ENCODE measurements around the gene KANSL3. TPM values are rescaled to one million over a fixed set of nuclear protein-coding genes. Genes with fewer than 3 reads are reported as not detected.
A peak's percentile ranks its signal among the peaks of the same experiment; 100 is the strongest.

KANSL3 gene
- total and polyA plus RNA-seq, 12 donors, result 22.3 to 58.3 (median 36.6) TPM

DNA sequence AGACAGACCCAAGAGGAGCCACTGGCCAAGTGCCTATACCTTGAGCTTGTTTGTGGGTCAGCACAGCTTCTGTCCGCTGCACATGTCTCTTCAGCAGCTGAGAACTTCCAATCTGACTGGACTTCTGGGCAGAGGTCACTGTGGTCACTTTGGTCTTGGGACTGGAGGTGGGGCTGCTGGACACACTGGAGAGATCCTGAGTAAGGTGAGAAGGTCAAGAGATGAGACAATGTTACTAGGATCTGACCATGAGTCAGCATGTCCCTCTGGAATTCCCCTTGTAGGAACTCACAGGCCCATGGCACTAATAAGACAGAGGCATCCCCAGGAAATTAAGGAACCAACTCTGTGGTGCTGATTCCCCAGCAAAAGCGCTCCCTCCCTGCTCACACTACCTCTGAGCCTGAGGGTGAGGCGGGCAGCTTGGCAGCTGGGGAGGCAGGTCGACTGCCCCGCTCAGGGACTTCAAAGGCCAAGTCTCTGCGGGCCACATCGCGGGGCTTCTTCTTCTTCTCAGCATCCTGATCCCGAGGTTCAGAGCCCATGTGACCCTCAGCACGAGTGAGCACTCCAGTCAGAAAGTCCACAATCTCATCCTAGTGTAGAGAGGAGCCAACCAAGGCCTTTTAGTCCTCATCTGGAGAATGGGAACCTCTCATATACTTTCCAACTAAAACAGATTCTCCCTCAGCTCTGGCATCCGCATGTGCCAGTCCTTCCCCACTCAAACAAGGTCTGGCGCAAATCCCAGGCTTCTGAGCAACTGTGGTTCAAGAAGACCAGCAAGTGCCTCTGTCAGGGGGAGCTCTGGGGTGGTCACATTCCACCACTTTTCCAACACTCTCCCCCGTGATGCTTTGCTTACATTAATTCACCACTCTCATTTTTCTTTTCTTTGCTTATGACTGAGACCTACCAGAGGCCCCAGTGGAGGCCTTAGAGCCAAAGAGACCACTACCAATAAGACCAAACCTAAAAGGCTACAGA, 29.4 kb downstream of the KANSL3 start:
- no peaks in the 10 kb centered on the region for H3K9me3 ChIP-seq (replicated peaks in 1 of 3)
- H3K4me3 ChIP-seq, result no peak overlapping the region
- TF ChIP-seq POLR2A (IDR thresholded peaks at IDR 0.05), result no peak
- TF ChIP-seq, protein P1, sequence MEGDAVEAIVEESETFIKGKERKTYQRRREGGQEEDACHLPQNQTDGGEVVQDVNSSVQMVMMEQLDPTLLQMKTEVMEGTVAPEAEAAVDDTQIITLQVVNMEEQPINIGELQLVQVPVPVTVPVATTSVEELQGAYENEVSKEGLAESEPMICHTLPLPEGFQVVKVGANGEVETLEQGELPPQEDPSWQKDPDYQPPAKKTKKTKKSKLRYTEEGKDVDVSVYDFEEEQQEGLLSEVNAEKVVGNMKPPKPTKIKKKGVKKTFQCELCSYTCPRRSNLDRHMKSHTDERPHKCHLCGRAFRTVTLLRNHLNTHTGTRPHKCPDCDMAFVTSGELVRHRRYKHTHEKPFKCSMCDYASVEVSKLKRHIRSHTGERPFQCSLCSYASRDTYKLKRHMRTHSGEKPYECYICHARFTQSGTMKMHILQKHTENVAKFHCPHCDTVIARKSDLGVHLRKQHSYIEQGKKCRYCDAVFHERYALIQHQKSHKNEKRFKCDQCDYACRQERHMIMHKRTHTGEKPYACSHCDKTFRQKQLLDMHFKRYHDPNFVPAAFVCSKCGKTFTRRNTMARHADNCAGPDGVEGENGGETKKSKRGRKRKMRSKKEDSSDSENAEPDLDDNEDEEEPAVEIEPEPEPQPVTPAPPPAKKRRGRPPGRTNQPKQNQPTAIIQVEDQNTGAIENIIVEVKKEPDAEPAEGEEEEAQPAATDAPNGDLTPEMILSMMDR (IDR thresholded peaks at IDR 0.05), result no peak
- peak in 1 of 7 donors; percentile 38 for DNase-seq
- WGBS, 4 donors, result 81 to 97% (median 93%) methylated on average over 9 to 13 of the region's 13 CpGs
- no peaks in the 10 kb centered on the region for H3K27me3 ChIP-seq
- intact Hi-C loops (cut with DNase I), result no loop called here
- peaks cover 0 to 2% of the 10 kb centered on the region in 2 donors for H3K4me1 ChIP-seq (replicated peaks in 1 of 2)
- H3K27ac ChIP-seq, result peak overlapping the region in 2 of 5 donors; percentile 10 to 32
- H3K36me3 ChIP-seq (replicated peaks in 1 of 2), result peaks cover 0 to 98% of the 10 kb centered on the region in 2 donors

GRCh38 chr2:96604104-96604503, 34.0 kb downstream of the KANSL3 start:
- WGBS, 4 donors, result 87 to 92% (median 90%) methylated on average over 2 of the region's 2 CpGs
- Histone ChIP-seq H3K27ac (no peak overlapping the region), H3K27me3 (no peaks in the 10 kb centered on the region), H3K4me1 (replicated peaks in 1 of 2) (peaks cover 0 to 2% of the 10 kb centered on the region in 2 donors), H3K4me3 (no peak overlapping the region), H3K9me3 (replicated peaks in 1 of 3) (no peaks in the 10 kb centered on the region), H3K36me3 (replicated peaks in 1 of 2) (peaks cover 0 to 96% of the 10 kb centered on the region in 2 donors)
- DNase-seq, result no peak
- TF ChIP-seq POLR2A (IDR thresholded peaks at IDR 0.05), result no peak
- TF ChIP-seq, protein P1 (IDR thresholded peaks at IDR 0.05), result no peak
- intact Hi-C loops (cut with DNase I), result no loop called here

DNA sequence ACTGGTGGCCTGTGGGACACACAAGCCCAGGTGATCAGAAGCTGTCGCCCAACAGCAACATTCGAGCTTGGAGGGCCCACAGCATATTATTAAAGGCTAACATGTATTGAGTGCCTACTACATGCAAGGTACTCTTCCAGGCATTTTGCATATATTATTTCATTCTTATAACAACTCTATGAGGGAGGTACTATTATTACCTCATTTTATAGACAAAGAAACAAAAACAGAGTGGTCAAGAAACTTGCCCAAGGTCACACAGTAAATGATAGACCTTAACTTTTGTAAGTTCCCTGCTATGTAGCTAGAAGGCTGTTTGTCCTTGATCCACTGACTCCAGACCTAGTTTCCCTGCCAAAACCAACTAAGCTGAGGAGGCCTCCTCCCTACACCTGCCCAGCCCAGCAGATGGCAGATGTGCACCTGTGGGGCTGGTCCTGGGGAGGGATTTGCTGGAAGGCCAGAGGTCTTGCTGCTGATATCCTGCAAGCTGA, 35.7 kb downstream of the KANSL3 start:
- Histone ChIP-seq H3K36me3 (replicated peaks in 1 of 2) (peaks cover 0 to 81% of the 10 kb centered on the region in 2 donors), H3K27me3 (no peaks in the 10 kb centered on the region), H3K4me1 (replicated peaks in 1 of 2) (no peaks in the 10 kb centered on the region), H3K4me3 (no peak overlapping the region), H3K9me3 (replicated peaks in 1 of 3) (no peaks in the 10 kb centered on the region), H3K27ac (peak overlapping the region in 1 of 5 donors; percentile 14)
- TF ChIP-seq POLR2A (IDR thresholded peaks at IDR 0.05), result no peak
- TF ChIP-seq, protein P1 (IDR thresholded peaks at IDR 0.05), result no peak
- 87 to 100% (median 93%) methylated on average over 2 of the region's 2 CpGs for WGBS, 4 donors
- intact Hi-C loops (cut with DNase I), result no loop called here
- DNase-seq, result peak in 2 of 7 donors; percentile 13 to 31

All from adrenal gland (tissue), 12 donors.